GM19035 (cell line): ENCODE data around the gene CEP95.
A peak's percentile ranks its signal among the peaks of the same experiment; 100 is the strongest.
"Not testable (repeated sequence)": the region's sequence is repeated elsewhere in the genome, so short reads cannot be mapped to it uniquely, and the experiment has no call there.

Source experiments
- ATAC-seq: cut with Tn5 transposase; IDR thresholded peaks from one replicate; pipeline ENCODE4 v1.9.1; 2021; ENCODE audit not compliant: unreplicated experiment

Gene CEP95

DNA sequence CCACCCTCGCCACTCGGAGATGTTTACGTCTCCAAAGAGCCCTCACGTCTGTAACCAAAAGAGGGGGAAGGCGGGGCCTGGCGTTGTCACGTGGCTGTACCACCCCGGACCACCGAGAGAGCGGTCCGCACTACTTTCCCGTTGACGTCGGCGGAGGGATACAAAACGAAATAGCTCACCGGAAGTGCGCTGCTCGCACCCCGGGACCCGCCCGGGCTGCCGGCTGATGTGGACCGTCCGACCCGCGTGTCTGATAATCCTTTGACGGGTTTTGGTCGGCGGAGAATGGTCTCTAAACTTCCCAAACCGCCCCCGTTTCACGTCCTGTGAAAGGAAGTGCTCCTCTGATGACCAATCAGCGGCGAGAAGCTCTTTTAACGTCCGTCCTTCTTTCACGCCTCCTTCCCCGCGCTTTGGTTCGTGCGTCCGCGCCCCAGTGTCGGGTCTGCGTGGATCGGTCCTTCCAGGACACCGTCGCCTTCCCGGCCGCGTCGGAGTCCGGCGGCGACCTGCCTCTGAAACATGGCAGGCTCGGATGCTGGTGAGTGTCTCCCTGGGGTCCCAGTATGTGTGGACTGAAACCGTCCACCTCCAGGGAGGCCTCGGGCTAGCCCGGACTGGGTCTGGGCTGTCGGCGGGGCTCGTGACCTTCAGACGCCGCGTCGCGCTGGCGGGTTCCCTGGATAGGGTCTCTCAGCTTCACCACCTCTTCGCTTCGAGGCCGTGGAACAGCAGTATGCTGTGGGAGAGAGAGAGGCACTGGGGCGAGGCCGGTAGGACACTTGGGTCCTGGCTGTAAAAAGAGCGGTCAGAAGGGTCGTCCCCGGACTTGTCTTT lies at the start of gene CEP95:
TSS of gene CEP95 (plus strand) at position 402 of the 837 bp plus-strand sequence. CDS start at position 523, 121 bp downstream.
- peak; percentile 56 for ATAC-seq

DNA sequence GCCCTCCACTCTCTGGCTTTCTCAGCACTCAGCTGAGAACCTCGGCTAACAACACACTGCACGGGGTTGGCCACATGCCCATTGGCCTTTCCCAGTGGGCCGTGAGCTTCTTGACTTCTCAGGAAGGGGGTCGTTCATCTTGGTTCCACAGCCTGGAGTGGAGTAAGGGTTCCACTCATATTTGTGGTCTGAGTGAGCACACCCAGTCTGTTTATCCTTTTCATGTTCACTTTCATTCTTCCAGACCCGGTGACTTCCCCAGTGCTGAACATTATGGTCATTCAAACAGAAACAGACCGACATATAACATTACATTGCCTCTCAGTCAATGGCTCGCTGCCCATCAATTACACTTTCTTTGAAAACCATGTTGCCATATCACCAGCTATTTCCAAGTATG lies 49.6 kb upstream of the CEP95 start:
- ATAC-seq, result no peak

- no peak for ATAC-seq
Observed at GRCh38 chr17:64458756-64459155, 48.0 kb upstream of the CEP95 start.

GRCh38 chr17:64459284-64459747 lies 47.5 kb upstream of the CEP95 start:
- ATAC-seq, result no peak

DNA sequence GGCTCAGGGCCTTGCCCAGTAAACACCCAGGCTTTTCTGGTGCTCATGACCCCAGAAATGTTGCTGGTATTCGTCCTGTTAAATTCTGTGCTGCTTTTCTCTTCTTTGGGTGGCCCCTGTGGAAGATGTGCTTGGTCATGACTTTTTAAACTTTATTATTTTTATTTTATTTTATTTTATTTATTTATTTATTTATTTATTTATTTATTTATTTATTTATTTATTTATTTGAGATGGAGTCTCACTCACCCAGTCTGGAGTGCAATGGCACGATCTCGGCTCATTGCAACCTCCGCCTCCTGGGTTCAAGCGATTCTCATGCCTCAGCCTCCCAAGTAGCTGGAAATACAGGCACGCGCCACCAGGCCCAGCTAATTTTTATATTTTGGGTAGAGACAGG lies 47.0 kb upstream of the CEP95 start:
- not testable (repeated sequence) for ATAC-seq

- ATAC-seq, result no peak
Observed at GRCh38 chr17:64460955-64461354, 45.8 kb upstream of the CEP95 start.

GRCh38 chr17:64461788-64462187 lies 45.0 kb upstream of the CEP95 start:
- ATAC-seq, result no peak

DNA sequence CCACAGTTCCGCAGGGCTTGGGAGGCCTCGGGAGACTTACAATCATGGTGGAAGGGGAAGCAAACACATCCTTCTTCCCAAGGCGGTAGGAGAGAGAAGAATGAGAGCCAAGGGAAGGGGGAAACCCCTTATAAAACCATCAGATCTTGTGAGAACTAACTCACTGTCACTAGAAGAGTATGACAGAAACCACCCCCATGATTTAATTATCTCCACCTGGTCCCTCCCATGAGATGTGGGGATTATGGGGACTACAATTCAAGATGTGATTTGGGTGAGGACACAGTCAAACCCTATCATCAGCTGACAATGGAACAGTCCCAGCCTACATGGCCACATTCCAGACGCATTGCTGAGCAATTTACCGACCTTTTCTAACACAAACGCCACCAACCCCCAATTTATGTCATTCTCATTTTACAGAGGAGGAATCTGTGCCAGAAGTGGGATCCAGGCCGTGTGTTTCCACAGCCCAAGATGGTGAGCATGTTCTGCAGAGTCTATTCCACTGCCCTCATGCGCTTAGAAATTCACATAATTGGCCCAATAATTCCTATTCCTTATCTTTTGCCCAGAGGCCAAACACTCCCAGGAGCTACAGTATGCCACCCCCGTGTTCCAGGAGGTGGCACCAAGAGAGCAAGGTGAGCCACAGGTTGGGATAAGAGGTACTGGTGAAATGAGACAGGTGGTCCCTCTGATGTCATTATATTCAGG lies 40.6 kb upstream of the CEP95 start:
- ATAC-seq, result no peak

DNA sequence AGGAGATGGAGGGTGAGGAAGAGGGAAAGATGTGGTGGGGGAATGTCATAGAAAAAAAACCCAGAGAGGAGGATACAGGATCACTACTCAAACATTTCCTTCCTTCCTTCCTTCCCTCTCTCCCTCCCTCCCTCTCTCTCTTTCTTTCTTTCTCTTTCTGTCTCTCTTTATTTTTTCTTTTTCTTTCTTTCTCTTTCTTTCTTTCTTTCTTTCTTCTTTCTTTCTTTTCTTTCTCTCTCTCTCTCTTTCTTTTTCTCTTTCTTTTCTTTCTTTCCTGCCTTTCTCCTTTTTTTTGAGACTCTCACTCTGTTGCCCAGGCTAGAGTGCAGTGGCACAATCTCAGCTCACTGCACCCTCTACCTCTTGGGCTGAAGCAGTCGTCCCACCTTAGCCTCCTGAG lies 39.9 kb upstream of the CEP95 start:
- not testable (repeated sequence) for ATAC-seq

GRCh38 chr17:64470625-64471024 lies 36.2 kb upstream of the CEP95 start:
- no peak for ATAC-seq

DNA sequence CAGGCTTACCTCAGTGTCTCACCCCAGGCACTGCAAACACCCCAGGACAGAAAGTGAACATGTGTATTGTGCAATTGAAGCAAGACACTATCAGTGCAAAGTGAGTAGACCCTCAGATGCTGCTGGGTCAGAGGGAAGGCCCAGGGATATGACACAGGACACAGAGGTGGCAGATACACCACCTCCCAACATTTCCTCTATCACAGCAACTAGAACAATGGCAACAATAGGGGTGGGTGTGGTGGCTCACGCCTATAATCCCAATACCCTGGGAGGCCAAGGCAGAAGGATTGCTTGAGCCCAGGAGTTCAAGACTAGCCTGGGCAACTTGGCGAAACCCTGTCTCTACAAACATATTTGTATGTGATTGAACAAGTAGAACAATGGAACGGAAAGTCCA lies 35.3 kb upstream of the CEP95 start:
- ATAC-seq, result no peak

DNA sequence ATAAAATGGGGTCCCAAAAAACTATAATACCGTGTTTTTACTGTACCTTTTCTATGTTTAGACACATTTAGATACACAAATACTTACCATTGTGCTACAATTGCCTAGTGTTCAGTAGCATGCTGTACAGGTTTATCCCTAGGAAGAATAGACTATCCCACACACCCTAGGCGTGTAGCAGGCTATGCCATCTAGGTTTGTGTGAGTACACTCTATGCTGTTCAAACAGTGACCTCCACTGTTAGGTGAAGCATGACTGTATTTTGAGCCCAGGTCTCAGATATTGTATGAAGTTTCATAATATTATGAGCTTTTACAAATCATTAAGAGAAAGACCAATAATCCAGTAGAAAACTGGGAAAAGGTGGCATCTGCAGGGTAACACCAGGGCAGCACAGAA lies 34.2 kb upstream of the CEP95 start:
- ATAC-seq, result no peak

GRCh38 chr17:64477849-64478248 lies 28.9 kb upstream of the CEP95 start:
- no peak for ATAC-seq

- no peak for ATAC-seq
Observed at GRCh38 chr17:64480951-64481350, 25.8 kb upstream of the CEP95 start.

DNA sequence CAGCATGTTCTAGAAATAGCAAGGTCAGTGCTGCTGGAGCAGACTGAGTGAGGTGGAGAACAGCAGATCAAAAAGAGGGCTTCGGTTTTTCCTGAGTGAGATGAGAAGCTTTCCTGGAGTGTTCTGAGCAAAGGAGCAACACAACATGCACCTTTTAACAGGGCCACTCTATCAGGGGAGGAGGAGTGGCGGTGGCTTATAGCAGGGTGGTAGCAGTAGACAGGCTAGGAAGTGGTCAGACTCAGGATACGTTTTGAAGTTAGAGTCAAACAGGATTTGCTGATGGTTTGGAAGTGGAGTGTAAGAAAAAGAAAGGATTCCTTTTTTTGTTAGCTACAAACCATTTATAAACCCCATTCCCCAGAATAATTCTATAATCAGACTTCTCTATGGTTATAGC lies 22.4 kb upstream of the CEP95 start:
- no peak for ATAC-seq

DNA sequence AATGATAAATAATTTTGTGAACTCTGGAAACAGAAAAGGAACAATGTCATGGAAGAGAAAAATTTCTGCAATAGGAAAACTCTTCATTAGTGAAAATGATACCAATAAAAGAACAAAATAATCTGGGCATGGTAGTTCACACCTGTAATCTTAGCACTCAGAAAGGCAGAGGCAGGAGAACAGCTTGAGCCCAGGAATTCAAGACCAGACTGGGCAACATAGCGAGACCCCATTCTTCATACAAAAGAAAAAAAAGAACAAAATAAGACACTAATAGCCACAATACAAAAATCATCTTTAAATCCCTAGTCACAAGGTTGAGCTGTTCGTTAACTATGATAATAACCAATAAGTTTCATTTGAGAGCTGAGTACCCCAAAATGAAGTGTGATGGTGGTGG lies 18.5 kb upstream of the CEP95 start:
- ATAC-seq, result no peak

- no peak for ATAC-seq
Observed at GRCh38 chr17:64491034-64491860, 15.5 kb upstream of the CEP95 start.

- no peak for ATAC-seq
Observed at GRCh38 chr17:64491994-64492393, 14.8 kb upstream of the CEP95 start.

DNA sequence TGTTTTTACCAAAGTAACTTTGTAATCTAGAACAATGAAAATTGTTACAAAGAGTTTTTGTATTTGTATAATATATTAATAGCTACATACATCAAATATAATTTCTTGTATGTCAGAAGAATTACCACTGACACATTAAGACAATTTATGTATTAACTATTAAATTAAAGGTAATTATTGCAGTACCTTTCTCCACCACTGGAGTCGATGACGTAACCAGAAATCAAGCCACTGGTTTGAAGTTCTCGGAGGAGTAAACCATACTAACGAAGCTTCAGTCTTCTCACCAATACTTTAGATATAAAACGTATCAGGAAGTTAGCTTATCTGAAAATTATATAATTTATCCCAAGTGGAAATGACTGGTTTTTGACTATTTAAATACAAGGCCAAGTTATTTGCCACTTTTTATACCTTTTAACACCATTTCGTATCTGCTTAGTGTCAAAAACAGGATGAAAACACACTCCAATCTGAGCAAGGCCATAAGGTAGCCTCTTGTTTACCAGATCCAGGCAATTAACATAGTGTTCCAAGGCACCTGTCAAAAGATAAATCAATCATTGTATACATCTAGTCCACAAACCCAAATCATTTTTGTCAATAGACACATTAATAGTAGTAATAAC lies 14.2 kb upstream of the CEP95 start:
- ATAC-seq, result no peak

- no peak for ATAC-seq
Observed at GRCh38 chr17:64494121-64494520, 12.7 kb upstream of the CEP95 start.

DNA sequence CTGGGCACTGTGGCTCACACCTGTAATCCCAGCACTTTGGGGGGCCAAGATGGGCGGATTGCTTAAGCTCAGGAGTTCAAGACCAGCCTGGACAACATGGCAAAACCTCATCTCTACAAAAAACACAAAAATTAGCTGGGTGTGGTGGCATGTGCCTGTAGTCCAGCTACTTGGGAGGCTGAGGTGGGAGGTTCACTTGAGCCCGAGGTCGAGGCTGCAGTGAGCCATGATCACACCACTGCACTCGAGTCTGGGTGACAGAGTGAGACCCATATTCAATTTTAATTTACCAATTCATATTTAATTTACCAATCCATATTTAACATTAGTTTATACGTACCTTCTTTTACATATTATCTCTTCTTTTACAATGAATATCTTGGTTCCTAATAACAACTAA lies 11.5 kb upstream of the CEP95 start:
- ATAC-seq, result not testable (repeated sequence)
